Effector CD8-positive, alpha-beta T cell (primary cell): ENCODE results near the gene SQOR.

Experiments used
- DNase-seq: peaks from one replicate; lab custom pipeline; 2025; lab: John Stamatoyannopoulos, UW

SQOR gene

DNA sequence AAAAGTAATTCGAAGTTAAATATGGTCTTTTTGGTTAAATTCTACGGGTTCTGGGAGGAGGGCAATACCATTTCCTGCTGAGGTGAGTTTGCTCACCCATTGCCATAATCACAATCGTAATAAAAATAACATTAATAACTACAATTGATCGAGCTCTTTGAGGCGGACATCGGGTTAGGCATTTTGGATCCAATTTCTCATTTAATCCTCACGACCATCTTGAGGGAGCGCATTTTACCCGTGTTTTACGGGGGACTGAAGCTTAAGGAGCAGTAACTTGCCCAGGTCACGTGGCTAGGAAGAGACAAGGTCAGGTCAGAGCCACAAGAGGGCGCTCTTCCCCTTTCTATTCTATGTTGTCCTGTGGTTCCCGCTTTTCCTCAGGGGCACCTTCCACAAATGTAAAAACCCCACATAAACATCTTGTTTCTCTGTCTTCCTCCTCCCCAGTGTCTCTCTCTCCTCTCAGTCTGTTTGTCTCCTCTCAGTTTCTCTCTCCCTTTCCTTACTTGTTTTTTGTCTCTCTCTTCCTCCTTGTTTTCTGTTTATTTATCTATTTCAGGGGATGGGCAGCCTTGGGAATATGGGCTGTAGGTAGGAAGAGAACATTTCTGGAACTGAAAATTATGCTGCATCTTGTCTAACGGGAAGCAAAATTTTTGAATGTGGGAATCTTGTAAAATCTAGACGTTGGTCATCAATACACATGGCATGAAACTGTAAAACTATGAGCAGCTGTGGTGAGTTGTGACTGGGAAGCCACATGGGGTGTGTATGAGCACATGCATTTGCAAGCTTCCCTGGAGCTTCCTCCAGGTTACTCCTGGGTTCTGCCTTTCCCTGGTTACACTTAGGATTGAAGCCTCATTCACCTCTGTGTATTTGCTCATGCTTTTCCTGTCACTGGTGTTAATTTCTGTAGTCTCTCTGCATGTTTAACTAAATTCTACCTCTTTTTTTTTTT, 71.0 kb downstream of the SQOR start:
- DNase-seq = peak; percentile 45

DNA sequence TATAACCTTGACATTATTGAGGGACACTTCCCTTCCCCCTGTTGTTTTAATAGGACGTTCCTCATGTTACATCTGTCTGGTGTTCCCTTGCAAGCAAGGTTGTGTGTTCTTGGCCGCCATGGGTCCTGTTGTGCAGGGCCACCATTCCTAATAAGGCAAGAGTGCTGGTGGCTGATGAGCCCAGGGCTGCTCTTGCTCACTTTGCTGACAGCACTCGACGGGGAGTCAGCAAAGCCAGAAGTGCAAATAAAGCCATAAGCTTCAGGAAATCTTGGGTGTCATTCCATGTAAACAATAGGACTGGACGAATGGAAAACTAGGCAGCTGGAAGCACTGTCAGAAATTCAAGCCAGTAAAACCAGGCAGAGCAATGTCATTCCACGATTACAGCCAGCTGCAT, 75.8 kb downstream of the SQOR start:
- DNase-seq = no peak

DNA sequence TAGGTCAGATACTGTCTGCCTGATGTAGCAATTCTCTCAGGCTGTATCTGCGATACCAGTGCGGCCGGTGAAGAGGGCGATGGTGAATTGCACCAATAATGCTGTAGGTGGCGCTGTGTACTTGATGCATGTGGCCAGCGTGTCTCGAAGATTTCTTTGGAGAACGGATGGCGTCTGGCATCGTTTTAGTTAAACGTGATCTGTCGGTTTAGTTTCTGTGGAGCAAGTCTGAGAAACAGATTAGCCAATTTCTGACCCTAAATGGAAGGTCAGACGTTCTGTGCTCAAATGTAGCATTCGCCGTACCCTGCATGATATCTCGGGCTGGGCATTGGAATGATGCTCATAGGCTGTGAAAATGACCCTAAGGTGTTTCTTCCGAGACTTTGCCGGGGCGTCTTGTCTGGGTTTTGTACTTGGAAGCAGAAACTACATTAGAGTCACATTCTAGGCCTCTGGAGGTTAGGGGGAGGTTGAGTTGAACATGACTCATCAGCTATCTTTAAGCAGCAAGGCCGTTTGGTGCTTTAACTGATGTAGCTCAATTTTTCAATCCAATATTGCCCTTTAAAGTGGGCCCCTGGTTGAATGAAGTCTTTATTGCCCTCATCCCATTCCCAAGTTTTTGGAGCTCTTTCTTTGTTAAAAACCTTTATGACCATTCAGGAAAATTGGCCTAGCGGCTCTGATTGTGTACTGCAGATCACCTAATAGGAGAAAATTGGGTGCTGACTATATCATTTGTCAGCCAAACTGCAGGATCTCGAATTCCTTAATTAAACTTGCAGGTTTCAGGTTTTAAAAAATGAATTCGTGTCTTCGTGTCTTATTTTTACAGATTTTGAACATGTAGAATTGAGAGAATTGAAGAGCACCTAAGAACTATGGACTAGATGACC, 80.0 kb downstream of the SQOR start:
- no peak for DNase-seq

DNA sequence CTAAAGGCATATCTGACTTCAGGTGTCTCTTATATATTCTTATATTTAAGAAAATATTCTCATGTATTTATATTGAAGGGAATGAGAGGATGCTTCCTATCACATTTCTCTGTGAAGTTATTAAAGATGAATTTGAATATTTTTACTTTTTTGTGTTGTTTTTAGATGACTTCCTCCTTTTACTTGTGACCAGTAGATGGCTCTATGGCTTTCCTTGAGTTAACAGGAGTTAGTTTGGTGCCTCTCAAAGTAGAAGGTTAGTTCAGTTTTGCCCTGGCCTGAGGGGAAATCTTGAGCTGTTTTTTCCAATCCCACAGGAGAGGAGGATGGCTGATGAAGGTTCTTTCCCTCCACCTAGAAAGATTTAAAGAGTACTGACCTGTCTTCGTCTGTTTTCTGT, 80.7 kb downstream of the SQOR start:
- no peak for DNase-seq

DNA sequence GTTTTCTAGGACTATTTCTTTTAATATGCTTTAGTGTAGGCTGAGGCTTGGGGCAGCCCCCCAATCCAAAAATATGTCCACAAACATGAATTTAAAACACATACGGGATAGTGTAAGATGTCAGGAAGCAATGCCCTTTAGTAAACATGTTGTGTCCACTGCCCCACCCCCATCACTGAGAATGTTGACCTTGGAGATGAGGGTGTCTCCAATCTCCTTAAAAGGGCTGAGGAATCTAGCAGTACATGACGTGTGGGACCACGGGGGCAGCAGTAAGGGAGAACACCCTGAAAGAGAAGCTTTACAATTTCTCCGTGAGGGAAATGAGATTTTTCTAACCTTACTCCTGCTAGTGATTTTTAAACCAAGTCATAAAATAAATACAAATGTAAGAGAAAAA, 84.7 kb downstream of the SQOR start:
- no peak for DNase-seq

DNA sequence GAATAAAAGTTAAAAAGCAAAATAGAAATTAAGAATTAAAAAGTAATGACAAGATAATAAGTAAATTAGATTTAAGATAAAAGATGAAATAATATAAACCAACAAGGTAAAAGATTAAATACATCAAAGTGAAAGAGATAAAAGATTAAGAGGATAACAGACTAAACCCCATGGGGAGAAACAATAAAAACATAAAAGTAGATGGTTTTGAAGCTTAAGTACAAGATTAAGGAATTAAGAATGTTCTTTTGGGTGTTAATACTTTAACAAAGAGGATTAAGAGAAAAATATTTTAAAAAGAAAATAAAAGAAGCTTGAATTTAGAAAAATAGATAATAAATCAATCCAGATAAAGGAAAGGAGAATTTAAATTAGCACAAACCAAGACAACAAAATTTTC, 85.4 kb downstream of the SQOR start:
- DNase-seq = no peak

DNA sequence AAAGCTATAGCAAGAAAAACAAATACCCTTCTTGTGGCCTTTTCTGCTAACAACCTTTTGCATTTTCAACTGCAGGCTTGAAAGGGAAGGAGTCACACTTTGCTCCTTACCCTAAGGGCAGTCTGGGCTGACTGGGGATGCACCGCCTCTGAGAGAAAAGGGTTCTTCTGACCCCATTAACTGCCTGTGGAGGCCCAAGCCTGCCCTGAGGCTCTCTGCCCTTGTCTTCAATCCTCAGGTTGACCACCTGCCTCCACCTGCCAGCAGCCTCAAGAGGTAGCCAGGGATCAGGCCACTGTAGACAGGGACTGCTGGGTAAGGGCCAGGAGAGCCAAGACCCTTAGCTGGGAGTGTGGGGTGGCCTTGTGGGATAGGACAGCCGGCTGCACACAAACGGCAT, 93.8 kb downstream of the SQOR start:
- no peak for DNase-seq

DNA sequence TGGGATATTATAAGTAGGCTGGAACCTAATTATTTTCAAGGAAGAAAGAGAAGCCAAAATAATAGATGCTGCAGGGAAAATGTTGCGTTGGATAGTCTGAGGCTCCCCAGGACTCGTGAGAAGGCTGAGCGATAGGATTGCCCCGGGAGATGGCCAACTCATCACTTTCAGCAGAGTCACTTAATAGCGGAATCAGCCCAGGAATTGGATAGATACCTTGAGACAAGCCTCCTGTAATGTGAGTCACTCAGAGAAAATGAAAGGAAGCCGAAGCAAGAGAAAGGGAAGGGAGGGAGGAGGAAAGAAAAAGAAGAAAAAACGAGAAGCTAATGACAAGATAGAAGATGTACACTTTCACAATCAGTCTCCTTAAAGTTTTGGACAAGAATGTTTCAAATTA, 94.3 kb downstream of the SQOR start:
- DNase-seq = no peak

DNA sequence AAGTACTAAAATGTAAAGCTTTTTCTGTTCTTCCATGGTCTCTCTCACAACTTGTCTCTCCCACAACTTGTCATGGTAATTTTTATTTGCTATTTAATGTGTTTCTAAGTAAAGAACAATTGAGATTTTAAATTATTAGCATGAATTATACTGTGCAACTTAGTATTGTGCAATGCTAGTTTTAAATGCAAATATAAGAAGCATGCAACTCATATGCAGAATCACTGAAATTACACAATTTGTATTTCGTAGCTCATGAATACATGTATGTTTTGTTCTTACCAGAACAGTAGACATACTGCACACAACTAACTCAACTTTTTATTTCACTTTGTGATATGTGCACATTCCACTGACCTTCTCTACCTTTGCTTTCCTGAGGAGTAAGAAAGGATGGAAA, 96.5 kb downstream of the SQOR start:
- no peak for DNase-seq

DNA sequence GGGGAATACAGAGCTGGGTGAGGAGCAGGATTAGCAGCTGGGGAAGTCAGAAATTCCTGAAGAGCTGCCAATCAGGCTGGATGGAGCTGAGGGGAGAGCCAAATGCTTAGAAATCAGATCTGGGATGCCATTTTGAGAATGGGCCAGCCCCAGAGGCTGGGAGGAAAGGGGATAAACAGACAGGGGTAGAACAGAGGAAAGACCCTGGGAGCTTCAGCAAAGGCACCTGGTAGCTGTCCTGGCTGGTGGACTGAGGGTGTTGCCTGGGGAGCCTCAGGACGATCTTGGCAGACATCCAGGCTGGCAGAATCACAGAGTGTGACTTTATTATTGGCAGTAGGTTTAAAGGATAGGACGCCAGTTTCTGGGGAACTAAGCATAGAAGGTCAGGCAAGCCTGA, 97.8 kb downstream of the SQOR start:
- no peak for DNase-seq

DNA sequence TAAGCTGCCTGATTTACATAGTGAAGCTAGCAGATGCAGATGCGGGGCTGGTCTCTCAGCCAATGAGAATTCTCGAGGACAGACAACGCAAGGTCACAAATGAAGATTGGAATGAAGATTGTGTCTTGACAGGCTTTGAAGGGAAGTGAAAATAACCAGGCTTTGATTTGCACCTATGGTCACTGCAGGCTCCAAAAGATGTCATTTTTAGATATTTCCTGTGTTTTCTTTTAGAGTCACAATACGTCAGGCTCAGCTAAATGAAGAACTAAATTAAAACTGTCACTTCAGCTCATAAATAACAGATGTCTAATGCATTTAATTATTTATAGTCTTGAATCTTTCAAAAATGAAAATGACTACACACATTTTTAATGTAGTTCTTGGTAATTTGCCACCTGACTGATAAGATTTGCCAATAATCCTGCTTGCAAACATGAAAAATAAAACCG, 99.5 kb downstream of the SQOR start:
- no peak for DNase-seq
